GM12801 (cell line): ENCODE results near the gene SLC25A25.

ENCODE experiments used
- TF ChIP-seq, protein P1 (sequence below): IDR thresholded peaks from one replicate; pipeline ENCODE4 v1.5.1; 2011; ENCODE audit warnings: control low read depth; ENCODE audit not compliant: insufficient read length; ENCODE audit errors: extremely low read depth

The SLC25A25 gene

GRCh38 chr9:128085943-128086342 lies 17.9 kb downstream of the SLC25A25 start:
- TF ChIP-seq, protein P1, sequence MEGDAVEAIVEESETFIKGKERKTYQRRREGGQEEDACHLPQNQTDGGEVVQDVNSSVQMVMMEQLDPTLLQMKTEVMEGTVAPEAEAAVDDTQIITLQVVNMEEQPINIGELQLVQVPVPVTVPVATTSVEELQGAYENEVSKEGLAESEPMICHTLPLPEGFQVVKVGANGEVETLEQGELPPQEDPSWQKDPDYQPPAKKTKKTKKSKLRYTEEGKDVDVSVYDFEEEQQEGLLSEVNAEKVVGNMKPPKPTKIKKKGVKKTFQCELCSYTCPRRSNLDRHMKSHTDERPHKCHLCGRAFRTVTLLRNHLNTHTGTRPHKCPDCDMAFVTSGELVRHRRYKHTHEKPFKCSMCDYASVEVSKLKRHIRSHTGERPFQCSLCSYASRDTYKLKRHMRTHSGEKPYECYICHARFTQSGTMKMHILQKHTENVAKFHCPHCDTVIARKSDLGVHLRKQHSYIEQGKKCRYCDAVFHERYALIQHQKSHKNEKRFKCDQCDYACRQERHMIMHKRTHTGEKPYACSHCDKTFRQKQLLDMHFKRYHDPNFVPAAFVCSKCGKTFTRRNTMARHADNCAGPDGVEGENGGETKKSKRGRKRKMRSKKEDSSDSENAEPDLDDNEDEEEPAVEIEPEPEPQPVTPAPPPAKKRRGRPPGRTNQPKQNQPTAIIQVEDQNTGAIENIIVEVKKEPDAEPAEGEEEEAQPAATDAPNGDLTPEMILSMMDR: no peak

DNA sequence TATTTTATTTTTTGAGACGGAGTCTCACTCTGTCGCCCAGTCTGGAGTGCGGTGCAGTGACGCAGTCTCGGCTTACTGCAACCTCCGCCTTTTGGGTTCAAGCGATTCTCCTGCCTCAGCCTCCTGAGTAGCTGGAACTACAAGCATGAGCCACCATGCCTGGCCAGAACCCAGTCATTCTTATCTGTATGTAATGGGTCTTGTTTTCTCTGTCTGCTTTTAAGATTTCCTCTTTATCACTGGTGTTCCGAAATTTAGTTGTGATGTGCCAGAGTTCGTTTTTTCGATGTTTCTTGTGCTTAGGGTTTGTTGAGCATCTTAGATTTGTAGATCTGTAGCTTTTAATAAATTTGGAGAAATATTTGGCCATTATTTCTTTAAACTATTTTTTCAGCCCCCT lies 19.2 kb downstream of the SLC25A25 start:
- TF ChIP-seq, protein P1: no peak

GRCh38 chr9:128088253-128088945 lies 20.4 kb downstream of the SLC25A25 start:
- TF ChIP-seq, protein P1: no peak

DNA sequence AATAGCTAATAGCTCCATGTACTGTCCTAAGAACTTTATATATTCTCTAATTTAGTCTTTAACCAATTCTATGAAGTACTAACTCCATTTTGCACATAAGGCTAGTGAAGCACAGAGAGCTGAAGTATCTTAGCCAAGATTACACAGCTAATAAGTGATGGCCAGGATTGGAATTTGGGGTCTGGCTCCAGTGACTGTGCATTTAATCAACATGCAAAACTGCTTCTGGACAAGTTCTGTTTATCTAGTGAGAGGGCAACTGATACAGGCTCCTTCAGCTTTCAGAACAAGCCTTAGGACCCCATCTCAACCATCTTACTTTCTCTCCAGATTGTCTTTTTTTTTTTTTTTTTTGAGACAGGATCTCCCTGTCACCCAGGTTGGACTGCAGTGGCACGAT lies 21.3 kb downstream of the SLC25A25 start:
- TF ChIP-seq, protein P1: no peak

DNA sequence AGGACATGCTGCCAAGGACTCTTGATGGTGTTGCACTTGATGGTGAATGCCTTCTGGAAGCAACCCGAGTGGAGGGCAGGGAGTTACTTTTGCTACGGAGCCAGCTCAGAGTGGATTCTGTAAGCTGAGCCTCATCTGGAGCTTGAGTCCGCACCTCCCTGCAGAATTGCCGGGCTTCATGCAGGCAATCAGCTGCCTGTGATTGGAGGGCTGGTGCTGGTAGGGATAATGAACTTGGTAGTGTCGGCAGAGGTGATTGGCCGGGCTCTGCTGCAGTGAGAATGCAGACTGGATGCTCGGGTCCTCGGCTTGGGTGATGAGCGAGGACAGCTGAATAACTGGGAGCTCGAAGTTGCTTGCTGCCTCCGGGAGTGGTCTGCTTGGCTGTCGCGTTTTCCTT lies 23.1 kb downstream of the SLC25A25 start:
- TF ChIP-seq, protein P1: no peak

DNA sequence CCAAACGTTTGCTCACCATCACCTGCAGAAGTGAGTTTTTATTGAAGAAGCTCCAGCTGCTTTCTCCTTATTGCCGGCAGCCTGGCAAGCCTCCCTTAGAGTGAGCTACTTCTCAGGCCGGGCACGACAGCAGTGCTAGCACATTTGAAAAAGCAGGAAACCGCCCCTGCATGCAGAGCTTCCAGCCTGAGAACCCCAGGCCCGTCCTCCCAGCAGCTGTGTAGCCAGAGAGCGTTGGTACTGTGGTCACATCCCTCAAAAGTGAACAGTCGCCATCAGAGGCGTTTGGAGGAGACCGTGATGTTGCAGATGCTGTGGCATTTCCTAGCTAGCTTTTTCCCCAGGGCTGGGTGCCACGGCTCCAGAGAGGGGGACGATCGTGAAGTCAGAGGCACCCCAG lies 23.5 kb downstream of the SLC25A25 start:
- TF ChIP-seq, protein P1: no peak

DNA sequence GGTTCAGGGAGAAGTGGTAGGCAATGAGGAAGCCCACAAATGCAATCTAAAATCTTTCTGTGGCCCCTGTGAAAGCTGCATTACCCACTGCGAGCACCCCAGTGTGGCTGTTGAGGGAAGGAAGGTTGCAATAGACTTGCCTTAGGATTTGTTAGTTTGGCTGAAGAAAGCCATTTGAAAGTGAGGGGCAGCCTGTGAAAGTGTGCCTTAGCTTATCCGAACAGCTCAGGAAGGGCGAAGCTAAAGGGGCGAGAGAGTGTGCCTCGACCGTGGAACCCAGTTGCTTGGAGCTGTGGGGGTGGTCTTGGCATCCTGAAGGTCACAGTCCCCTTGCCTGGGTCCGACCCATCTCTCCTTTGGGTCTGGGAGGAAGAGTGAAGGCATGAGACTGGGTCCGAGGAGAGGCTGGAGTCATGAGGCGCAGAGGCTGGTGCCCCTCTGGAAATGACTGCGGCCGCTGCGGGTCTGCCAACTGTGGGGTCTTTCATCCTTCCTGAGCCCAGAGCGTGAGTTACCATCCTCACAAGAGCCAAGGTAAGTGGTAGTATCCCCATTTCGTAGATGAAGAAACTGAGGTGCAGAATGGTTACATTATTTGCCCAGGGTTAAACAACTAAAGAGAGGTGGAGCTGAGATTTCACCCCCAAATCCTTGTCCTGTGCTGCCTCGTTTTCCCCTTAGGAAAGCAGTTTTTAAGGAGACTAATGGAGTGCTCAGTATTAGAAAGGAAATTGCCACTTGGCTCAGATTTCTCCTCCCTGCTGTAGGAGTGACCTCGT lies 24.4 kb downstream of the SLC25A25 start:
- TF ChIP-seq, protein P1: no peak
